GM12878 (cell line): ENCODE results near the gene DPP3. TPM values are rescaled to one million over a fixed set of nuclear protein-coding genes. Genes with fewer than 3 reads are reported as not detected.

Experiments
- ATAC-seq: fragments of 200-7000 bp; cut with Tn5 transposase; 3 replicates; pipeline ENCODE4 v1.9.1; 2020; ENCODE audit warnings: mild to moderate bottlenecking, moderate library complexity
- BruUV-seq: library from RNA; stranded (reverse); fragments of 400-500 nt; replicated peaks from 2 replicates; lab custom pipeline; 2021; lab: Mats Ljungman, UMichigan
- CTCF ChIA-PET: fragments of 300-600 bp; sonication (Branson Sonifier 250); formaldehyde crosslinking; extraction: SDS; loops from one replicate; lab custom pipeline; 2021; ENCODE audit warnings: inconsistent platforms; lab: Yijun Ruan, JAX
- POLR2A ChIA-PET: fragments of 350-600 bp; formaldehyde crosslinking; extraction: SDS; loops from one replicate; lab custom pipeline; 2021; ENCODE audit warnings: inconsistent platforms; lab: Charles Lee
- RAD21 ChIA-PET: fragments of 300-600 bp; sonication (Branson Sonifier 250); formaldehyde crosslinking; loops from one replicate; lab custom pipeline; 2023; ENCODE audit warnings: antibody characterized with exemption; ENCODE audit not compliant: unreplicated experiment; lab: Charles Lee
- SMC1A ChIA-PET: fragments of 300-600 bp; sonication (Branson Sonifier 250); formaldehyde crosslinking; loops from one replicate; lab custom pipeline; 2023; ENCODE audit not compliant: unreplicated experiment, uncharacterized antibody; lab: Charles Lee
- DNase-seq: peaks from one replicate; pipeline ENCODE4 v3.0.0-alpha.2; 2011; ENCODE audit warnings: low read depth, low spot score
- FAIRE-seq: peaks from 3 replicates; lab custom pipeline; 2011; peaks lifted over from hg19 to GRCh38; lab: Jason Lieb, UNC
- H2AFZ ChIP-seq: 2 replicates; pipeline ENCODE4 v1.6.0; 2011; ENCODE audit warnings: low read depth, low read length, control low read depth; ENCODE audit not compliant: control insufficient read depth
- H3K27ac ChIP-seq: 2 replicates; pipeline ENCODE4 v1.5.1; 2011; ENCODE audit warnings: control low read depth; ENCODE audit not compliant: control insufficient read depth, insufficient read depth
- H3K27me3 ChIP-seq, 2 experiments: replicated peaks in 1 of 2; 2 replicates each; pipeline versions ENCODE4 v1.6.0 to v1.6.1; 2011; ENCODE audit warnings: low read length in 1 of 2; ENCODE audit not compliant: control insufficient read depth in 2 of 2, insufficient read depth in 2 of 2
- H3K36me3 ChIP-seq, 2 experiments: 2 replicates each; pipeline ENCODE4 v1.5.1; 2011; ENCODE audit warnings: low read length in 1 of 2; ENCODE audit not compliant: control insufficient read depth in 2 of 2, insufficient read depth in 2 of 2
- H3K4me1 ChIP-seq: 2 replicates; pipeline ENCODE4 v1.6.1; 2011; ENCODE audit warnings: mild to moderate bottlenecking, low read length, moderate library complexity, mixed read lengths; ENCODE audit not compliant: control insufficient read depth, insufficient read depth
- H3K4me2 ChIP-seq: 2 replicates; pipeline ENCODE4 v1.6.0; 2011; ENCODE audit warnings: control low read depth; ENCODE audit not compliant: control insufficient read depth, insufficient read depth
- H3K4me3 ChIP-seq: fragments of 200-600 bp; sonication (generic); 2 replicates; pipeline ENCODE4 v1.5.1; 2016
- H3K79me2 ChIP-seq: 2 replicates; pipeline ENCODE4 v1.6.0; 2011; ENCODE audit warnings: low read length; ENCODE audit not compliant: control insufficient read depth, insufficient read depth
- H3K9ac ChIP-seq: 2 replicates; pipeline ENCODE4 v1.8.0; 2011; ENCODE audit warnings: low read length, control low read depth, mixed read lengths; ENCODE audit not compliant: control insufficient read depth, insufficient read depth
- H3K9me3 ChIP-seq: replicated peaks from 3 replicates; pipeline ENCODE4 v1.5.1; 2011; ENCODE audit warnings: mild to moderate bottlenecking, low read length; ENCODE audit not compliant: control insufficient read depth, insufficient read depth
- H4K20me1 ChIP-seq: 2 replicates; pipeline ENCODE4 v1.6.0; 2011; ENCODE audit not compliant: control insufficient read depth, insufficient read depth
- CREM ChIP-seq: IDR thresholded peaks from 2 replicates; pipeline ENCODE4 v1.6.1; 2014; ENCODE audit warnings: antibody characterized with exemption, low read depth
- EED ChIP-seq: sonication (generic); IDR thresholded peaks from 2 replicates; pipeline ENCODE4 v1.6.1; 2016; ENCODE audit warnings: antibody characterized with exemption, low read depth
- IKZF1 ChIP-seq: fragments of 450-650 bp; conservative IDR thresholded peaks from 2 replicates; pipeline ENCODE4 v1.6.1; 2017; ENCODE audit warnings: antibody characterized with exemption, mild to moderate bottlenecking
- IRF3 ChIP-seq: fragments of 450-650 bp; IDR thresholded peaks from 2 replicates; pipeline ENCODE4 v1.6.1; 2014; ENCODE audit warnings: mild to moderate bottlenecking
- MEF2B ChIP-seq: fragments of 450-650 bp; IDR thresholded peaks from 2 replicates; pipeline ENCODE4 v1.6.1; 2018; ENCODE audit warnings: mild to moderate bottlenecking, moderate library complexity; ENCODE audit not compliant: partially characterized antibody, poor library complexity, severe bottlenecking
- MTA2 ChIP-seq: fragments of 450-650 bp; IDR thresholded peaks from 2 replicates; pipeline ENCODE4 v1.6.1; 2016; ENCODE audit warnings: low read depth, mild to moderate bottlenecking, moderate library complexity
- MTA3 ChIP-seq: IDR thresholded peaks from 2 replicates; pipeline ENCODE4 v1.6.1; 2012; ENCODE audit warnings: low read length, inconsistent platforms, borderline replicate concordance
- NBN ChIP-seq: fragments of 450-650 bp; IDR thresholded peaks from 2 replicates; pipeline ENCODE4 v1.6.1; 2016
- ZNF217 ChIP-seq: fragments of 450-650 bp; IDR thresholded peaks from 2 replicates; pipeline ENCODE4 v1.6.1; 2017; ENCODE audit warnings: antibody characterized with exemption, mild to moderate bottlenecking
- whole genome bisulfite sequencing: methylation state at CpG from one replicate; pipeline ENCODE4 v1.1.6; 2016; ENCODE audit warnings: low lambda C conversion rate; ENCODE audit not compliant: insufficient replicate concordance, insufficient coverage; ENCODE audit errors: missing lambda C conversion rate; 5-methylcytosine and 5-hydroxymethylcytosine counted together
- in situ Hi-C: fragments of 300-500 bp; cut with MboI; formaldehyde crosslinking; loops from 9 replicates; pipeline ENCODE4 v1.14.3; 2018; ENCODE audit warnings: mixed read lengths
- intact Hi-C: fragments of 100-400 bp; cut with micrococcal nuclease; formaldehyde crosslinking; loops from one replicate; pipeline ENCODE4 v1.14.2; 2022; ENCODE audit not compliant: unreplicated experiment
- polyA plus RNA-seq, 11 experiments: library from polyadenylated mRNA; depleted of rRNA in 4 of 11; unstranded in 6 of 11; stranded (reverse) in 5 of 11; fragments of >200 nt; fragmentation: Nextera tagmentation in 4 of 11; fragmentation: Illumina TruSeq in 1 of 11; extraction: Ambion mirVana in 4 of 11; extraction: Trizol in 1 of 11; gene quantifications; 1 replicate in 1 of 11; 2 replicates in 10 of 11; pipeline versions ENCODE4 v1.2.1 to v1.2.3, GENCODE V29; 2011 to 2016; ENCODE audit warnings: inconsistent platforms in 2 of 11, missing spikeins in 2 of 11, low read depth in 1 of 11
- total RNA-seq, 4 experiments: library from RNA; depleted of rRNA in 3 of 4; stranded (reverse); fragments of >200 nt in 3 of 4; fragmentation: Illumina TruSeq in 1 of 4; extraction: Trizol in 1 of 4; gene quantifications; 2 replicates each; pipeline versions ENCODE4 v1.2.1 to v1.2.3, GENCODE V29; 2013 to 2021

The DPP3 gene
- total and polyA plus RNA-seq, 10 of the 15 experiments (the other 5 are each of a cell fraction or from before 2014, with no cell fraction given): 6.0 to 117 (median 78.1) TPM

- Histone ChIP-seq H3K36me3 (no peaks in the 10 kb centered on the region), H4K20me1 (no peaks in the 10 kb centered on the region), H3K27me3 (no peaks in the 10 kb centered on the region), H3K9me3 (no peaks in the 10 kb centered on the region; the same call in 1 of the 3 replicates), H2AFZ (peak overlapping the region; percentile 90), H3K4me1 (peaks cover 14% of the 10 kb centered on the region), H3K79me2 (no peaks in the 10 kb centered on the region), H3K9ac (no peak overlapping the region; the same call in 1 of the 2 replicates), H3K4me3 (peak overlapping the region; percentile 81), H3K4me2 (peak overlapping the region; percentile 77), H3K27ac (no peak overlapping the region)
- intact Hi-C loops: no loop called here
- ChIA-PET CTCF (interaction anchor here (0.5 to 4.5 kb wide), 6 partner anchors 13 to 757 kb away, joined by 3 to 46 read pairs (median 8); partner anchors contain the start of genes DPP3 and MRPL11), POLR2A (interaction anchor here (1.2 to 2.7 kb wide), 6 partner anchors 14 to 151 kb away, joined by 3 to 13 read pairs (median 6); partner anchors contain the start of genes ACTN3, DPP3, MRPL11 and RBM14), SMC1A (interaction anchor here (0.9 kb wide), 1 partner anchor 27 kb away, joined by 5 read pairs; the partner anchor contains the start of gene MRPL11), RAD21 (interaction anchor here (1.0 to 1.5 kb wide), 6 partner anchors 13 to 213 kb away, joined by 4 to 16 read pairs (median 6); partner anchors contain the start of genes ACTN3, DPP3, YIF1A and ZDHHC24)
- no peak for TF ChIP-seq CREM
- no peak for TF ChIP-seq MTA2
- no peak for TF ChIP-seq MTA3
- no peak for TF ChIP-seq IRF3
- TF ChIP-seq ZNF217: peak; percentile 74; the same call in 1 of the 2 replicates
- TF ChIP-seq IKZF1: peak; percentile 33; the same call in 1 of the 2 replicates
- no peak for TF ChIP-seq NBN
- TF ChIP-seq EED: no peak
- peak; percentile 61 for TF ChIP-seq MEF2B
- 42% methylated on average over 19 of the region's 19 CpGs for WGBS
- in situ Hi-C loops: no loop called here
- ATAC-seq: peak; percentile 15
- DNase-seq: no peak
- no TSS peak for BruUV-seq
- no peak for FAIRE-seq
Observed at GRCh38 chr11:66465373-66466224, 14.6 kb upstream of the DPP3 start.
